Muscle of arm (tissue), 12 donors: ENCODE results near the gene SPP1. TPM values are rescaled to one million over a fixed set of nuclear protein-coding genes. Genes with fewer than 3 reads are reported as not detected.
"Not testable (repeated sequence)": the region's sequence is repeated elsewhere in the genome, so short reads cannot be mapped to it uniquely, and the experiment has no call there.

Experiments
- DNase-seq: peaks from one replicate; pipeline ENCODE4 v3.0.0-alpha.2; 2013
- polyA plus RNA-seq, 12 donors: library from polyadenylated mRNA; unstranded; fragments of 120-200 nt; gene quantifications; one replicate each; pipeline ENCODE4 v1.2.1, GENCODE V29; 2013; ENCODE audit not compliant: insufficient read length in 12 of 12

The SPP1 gene
- polyA plus RNA-seq, 12 donors = 33.7 to 365 (median 95.1) TPM; not detected in 1

- no peak for DNase-seq
These were observed 7.0 kb downstream of the SPP1 start for GRCh38 chr4:87982446-87983010.

GRCh38 chr4:87983996-87984395 is 8.5 kb downstream of the SPP1 start:
- DNase-seq = no peak

GRCh38 chr4:87985097-87985886 is 9.8 kb downstream of the SPP1 start:
- no peak for DNase-seq

- no peak for DNase-seq
These were observed 10.3 kb downstream of the SPP1 start for GRCh38 chr4:87985887-87986200.

GRCh38 chr4:87986508-87986907 is 11.0 kb downstream of the SPP1 start:
- DNase-seq = no peak

GRCh38 chr4:87989765-87990164 is 14.3 kb downstream of the SPP1 start:
- no peak for DNase-seq

- no peak for DNase-seq
These were observed 19.9 kb downstream of the SPP1 start for GRCh38 chr4:87995435-87995834.

GRCh38 chr4:87999191-87999691 is 23.7 kb downstream of the SPP1 start:
- not testable (repeated sequence) for DNase-seq

GRCh38 chr4:88001871-88002270 is 26.4 kb downstream of the SPP1 start:
- DNase-seq = no peak

GRCh38 chr4:88002786-88003185 is 27.3 kb downstream of the SPP1 start:
- DNase-seq = no peak

GRCh38 chr4:88003261-88003660 is 27.7 kb downstream of the SPP1 start:
- no peak for DNase-seq

GRCh38 chr4:88005076-88005475 is 29.6 kb downstream of the SPP1 start:
- DNase-seq = peak; percentile 66

GRCh38 chr4:88005946-88006345 is 30.4 kb downstream of the SPP1 start:
- DNase-seq = no peak

- peak; percentile 44 for DNase-seq
These were observed 31.4 kb downstream of the SPP1 start for GRCh38 chr4:88006956-88007303.

GRCh38 chr4:88007304-88008121 is 32.0 kb downstream of the SPP1 start, which contains the start of gene PKD2:
PKD2 (plus strand) TSS chr4:88007635; CDS start chr4:88007734, 99 bp downstream.
- DNase-seq = peak; percentile 83

- DNase-seq = no peak
These were observed 32.7 kb downstream of the SPP1 start for GRCh38 chr4:88008122-88008742.

GRCh38 chr4:88008743-88009171 is 33.2 kb downstream of the SPP1 start:
- no peak for DNase-seq

GRCh38 chr4:88009871-88010270 is 34.4 kb downstream of the SPP1 start:
- no peak for DNase-seq

GRCh38 chr4:88010966-88011365 is 35.5 kb downstream of the SPP1 start:
- DNase-seq = no peak

- DNase-seq = no peak
These were observed 37.1 kb downstream of the SPP1 start for GRCh38 chr4:88012647-88013046.

- DNase-seq = no peak
These were observed 38.9 kb downstream of the SPP1 start for GRCh38 chr4:88014386-88014905.
